HepG2 (cell line): Measurements from ENCODE around the gene PLVAP. TPM values are rescaled to one million over a fixed set of nuclear protein-coding genes. Genes with fewer than 3 reads are reported as not detected.

Source experiments
- DNMT1 ChIP-seq: sonication (generic); formaldehyde crosslinking; IDR thresholded peaks from 2 replicates; pipeline ENCODE4 v1.5.1; 2020; ENCODE audit warnings: mild to moderate bottlenecking, missing genetic modification reagents
- DNMT3B ChIP-seq: conservative IDR thresholded peaks from 2 replicates; pipeline ENCODE4 v1.6.1; 2016; ENCODE audit warnings: missing biosample characterization, control low read depth
- E2F2 ChIP-seq: sonication (generic); formaldehyde crosslinking; IDR thresholded peaks from 2 replicates; pipeline ENCODE4 v1.4.0; 2020; ENCODE audit warnings: missing genetic modification reagents, borderline replicate concordance
- FOXC1 ChIP-seq: sonication (generic); formaldehyde crosslinking; IDR thresholded peaks from 2 replicates; pipeline ENCODE4 v1.8.0; 2022; ENCODE audit warnings: mild to moderate bottlenecking, missing genetic modification reagents, borderline replicate concordance
- GPBP1L1 ChIP-seq: sonication (generic); formaldehyde crosslinking; IDR thresholded peaks from 2 replicates; pipeline ENCODE4 v1.5.0; 2020; ENCODE audit warnings: mild to moderate bottlenecking, missing genetic modification reagents
- HDAC1 ChIP-seq: sonication (generic); formaldehyde crosslinking; IDR thresholded peaks from 2 replicates; pipeline ENCODE4 v1.5.1; 2020; ENCODE audit warnings: mild to moderate bottlenecking, missing genetic modification reagents
- HDAC2 ChIP-seq: sonication (generic); formaldehyde crosslinking; IDR thresholded peaks from 2 replicates; pipeline ENCODE4 v1.4.0; 2020; ENCODE audit warnings: missing genetic modification reagents
- MAFF ChIP-seq: IDR thresholded peaks from 2 replicates; pipeline ENCODE4 v1.6.1; 2011; ENCODE audit warnings: low read depth, low read length, improper control_type of control experiment
- MAZ ChIP-seq, 2 experiments: sonication (generic) in 1 of 2; formaldehyde crosslinking in 1 of 2; IDR thresholded peaks; 2 replicates each; pipeline versions ENCODE4 v1.5.0 to v1.6.1; 2012 to 2020; ENCODE audit warnings: low read depth in 2 of 2, mild to moderate bottlenecking in 2 of 2, borderline replicate concordance in 1 of 2, improper control_type of control experiment in 1 of 2, low read length in 1 of 2, missing genetic modification reagents in 1 of 2, moderate library complexity in 1 of 2
- MLLT10 ChIP-seq: sonication (generic); formaldehyde crosslinking; IDR thresholded peaks from 2 replicates; pipeline ENCODE4 v1.4.0; 2020; ENCODE audit warnings: missing genetic modification reagents
- PATZ1 ChIP-seq: sonication (generic); formaldehyde crosslinking; IDR thresholded peaks from 2 replicates; pipeline ENCODE4 v1.4.0; 2020; ENCODE audit warnings: missing genetic modification reagents
- RBFOX2 ChIP-seq: fragments of 200-400 bp; formaldehyde crosslinking; IDR thresholded peaks from 2 replicates; pipeline ENCODE4 v1.6.1; 2017; ENCODE audit warnings: low read depth, mild to moderate bottlenecking, low read length
- RNF2 ChIP-seq: fragments of 450-650 bp; conservative IDR thresholded peaks from 2 replicates; pipeline ENCODE4 v1.6.1; 2016; ENCODE audit warnings: low read depth
- SAFB2 ChIP-seq: sonication (generic); formaldehyde crosslinking; IDR thresholded peaks from 2 replicates; pipeline ENCODE4 v1.5.1; 2020; ENCODE audit warnings: missing genetic modification reagents, low read depth, mild to moderate bottlenecking, borderline replicate concordance
- SIN3B ChIP-seq: fragments of 150-350 bp; IDR thresholded peaks from 2 replicates; pipeline ENCODE4 v1.6.1; 2014; ENCODE audit warnings: low read length
- SP1 ChIP-seq, 2 experiments: fragments of 450-650 bp in 1 of 2; sonication (generic) in 1 of 2; formaldehyde crosslinking in 1 of 2; IDR thresholded peaks; 2 replicates each; pipeline versions ENCODE4 v1.4.0 to v1.6.1; 2016 to 2020; ENCODE audit warnings: missing genetic modification reagents in 1 of 2
- SP2 ChIP-seq: sonication (generic); formaldehyde crosslinking; IDR thresholded peaks from 2 replicates; pipeline ENCODE4 v1.5.1; 2020; ENCODE audit warnings: mild to moderate bottlenecking, missing genetic modification reagents
- SRY ChIP-seq: sonication (generic); formaldehyde crosslinking; IDR thresholded peaks from 2 replicates; pipeline ENCODE4 v1.8.0; 2022; ENCODE audit warnings: mild to moderate bottlenecking, missing genetic modification reagents
- TEAD3 ChIP-seq: optimal IDR thresholded peaks from 2 replicates; pipeline ENCODE3; 2016; ENCODE audit warnings: borderline replicate concordance
- ZBTB33 ChIP-seq: sonication (generic); formaldehyde crosslinking; IDR thresholded peaks from 2 replicates; pipeline ENCODE4 v1.4.0; 2020; ENCODE audit warnings: missing genetic modification reagents
- ZNF362 ChIP-seq: sonication (generic); formaldehyde crosslinking; IDR thresholded peaks from 2 replicates; pipeline ENCODE4 v1.4.0; 2020; ENCODE audit warnings: missing genetic modification reagents, mild to moderate bottlenecking, borderline replicate concordance
- ZNF484 ChIP-seq: sonication (generic); formaldehyde crosslinking; IDR thresholded peaks from 2 replicates; pipeline ENCODE4 v1.5.1; 2020; ENCODE audit warnings: mild to moderate bottlenecking, low read depth, missing genetic modification reagents, borderline replicate concordance
- polyA plus RNA-seq, 8 experiments: library from polyadenylated mRNA; depleted of rRNA in 3 of 8; stranded (reverse) in 7 of 8; unstranded in 1 of 8; fragments of >200 nt; fragmentation: Illumina TruSeq in 4 of 8; extraction: Trizol in 4 of 8; gene quantifications; 2 replicates each; pipeline versions ENCODE4 v1.2.1 to v1.2.3, GENCODE V29; 2011 to 2016; ENCODE audit warnings: low read depth in 4 of 8, missing spikeins in 1 of 8, mixed read lengths in 1 of 8; ENCODE audit not compliant: insufficient read depth in 1 of 8
- total RNA-seq, 5 experiments: library from RNA; depleted of rRNA; stranded (reverse); fragments of >200 nt; fragmentation: Illumina TruSeq; extraction: Trizol; gene quantifications; 2 replicates each; pipeline ENCODE4 v1.2.3, GENCODE V29; 2016; ENCODE audit warnings: low read depth in 1 of 5

PLVAP gene
- total and polyA plus RNA-seq, 2 of the 13 experiments (the other 11 are each of a cell fraction or from before 2014, with no cell fraction given), result 0.26 TPM; not detected in 1

GRCh38 chr19:17424743-17425365, 47.7 kb upstream of the PLVAP start (continued):
- TF ChIP-seq SP1 (IDR thresholded peaks at IDR 0.05) (no peak), SP1 (CRISPR knock-in tag; IDR thresholded peaks at IDR 0.05) (peak; percentile 26; the same call in 1 of the 2 replicates), FOXC1 (CRISPR knock-in tag) (no peak), SIN3B (no peak), MLLT10 (CRISPR knock-in tag) (no peak), ZNF484 (CRISPR knock-in tag) (no peak), PATZ1 (CRISPR knock-in tag) (peak; percentile 58; the same call in 1 of the 2 replicates), GPBP1L1 (CRISPR knock-in tag) (no peak), MAFF (no peak), TEAD3 (CRISPR knock-in tag) (no peak), ZNF362 (CRISPR knock-in tag) (no peak), E2F2 (CRISPR knock-in tag) (no peak), SP2 (CRISPR knock-in tag) (no peak), RNF2 (no peak), DNMT1 (CRISPR knock-in tag) (no peak), ZBTB33 (CRISPR knock-in tag) (peak; percentile 62; the same call in 1 of the 2 replicates), HDAC1 (CRISPR knock-in tag) (no peak), SRY (no peak), MAZ (IDR thresholded peaks at IDR 0.05; ENCODE audit: borderline replicate concordance, low read depth, low read length) (0 out of 2 replicates have a peak, but pooled peaks have one; percentile 32), MAZ (CRISPR knock-in tag; IDR thresholded peaks at IDR 0.05; ENCODE audit: low read depth) (no peak), RBFOX2 (0 out of 2 replicates have a peak, but pooled peaks have one; percentile 24), SAFB2 (CRISPR knock-in tag) (no peak), DNMT3B (CRISPR knock-in tag) (no peak), HDAC2 (CRISPR knock-in tag) (no peak)
